Neuronal stem cell (in vitro differentiated cells): ENCODE results near the gene TERC. TPM values are rescaled to one million over a fixed set of nuclear protein-coding genes. Genes with fewer than 3 reads are reported as not detected.

ENCODE experiments used
- DNase-seq: peaks from one replicate; pipeline ENCODE4 v3.0.0-alpha.2; 2013; ENCODE audit warnings: low spot score
- H2AFZ ChIP-seq: one replicate; pipeline ENCODE4 v1.6.1; 2013; ENCODE audit warnings: mild to moderate bottlenecking, low read length, inconsistent platforms
- H2AK5ac ChIP-seq: 2 replicates; pipeline ENCODE4 v1.6.1; 2013; ENCODE audit warnings: low read depth, mild to moderate bottlenecking, inconsistent platforms, low read length, moderate library complexity, mixed read lengths
- H2BK120ac ChIP-seq: 2 replicates; pipeline ENCODE4 v1.6.1; 2013; ENCODE audit warnings: low read depth, mild to moderate bottlenecking, inconsistent platforms, low read length, moderate library complexity, mixed read lengths
- H2BK12ac ChIP-seq: one replicate; pipeline ENCODE4 v1.6.1; 2013; ENCODE audit warnings: low read length, inconsistent platforms
- H2BK15ac ChIP-seq: 2 replicates; pipeline ENCODE4 v1.6.1; 2013; ENCODE audit warnings: mild to moderate bottlenecking, low read length, inconsistent platforms, mixed read lengths
- H2BK5ac ChIP-seq: one replicate; pipeline ENCODE4 v1.6.1; 2013; ENCODE audit warnings: inconsistent platforms, mild to moderate bottlenecking, low read length, moderate library complexity
- H3K14ac ChIP-seq: one replicate; pipeline ENCODE4 v1.6.1; 2013; ENCODE audit warnings: low read length, inconsistent platforms
- H3K18ac ChIP-seq: 2 replicates; pipeline ENCODE4 v1.6.1; 2013; ENCODE audit warnings: low read length, inconsistent platforms
- H3K23ac ChIP-seq: 2 replicates; pipeline ENCODE4 v1.6.1; 2013; ENCODE audit warnings: low read depth, mild to moderate bottlenecking, mixed read lengths, low read length, inconsistent platforms; ENCODE audit not compliant: poor library complexity
- H3K27ac ChIP-seq: replicated peaks from 3 replicates; pipeline ENCODE4 v1.5.1; 2013; ENCODE audit warnings: low read length, inconsistent platforms
- H3K27me3 ChIP-seq, 3 experiments: 2 replicates each; pipeline ENCODE4 v1.6.1; 2013; ENCODE audit warnings: low read length in 3 of 3, mild to moderate bottlenecking in 2 of 3, inconsistent platforms in 1 of 3, low read depth in 1 of 3, mixed read lengths in 1 of 3, moderate library complexity in 1 of 3; ENCODE audit not compliant: control insufficient read depth in 3 of 3, insufficient read depth in 3 of 3
- H3K36me3 ChIP-seq, 2 donors: replicated peaks in 1 of 2; 2 replicates each; pipeline ENCODE4 v1.6.1; 2013; ENCODE audit warnings: low read length in 2 of 2; ENCODE audit not compliant: control insufficient read depth in 2 of 2, insufficient read depth in 2 of 2
- H3K4ac ChIP-seq: 2 replicates; pipeline ENCODE4 v1.6.1; 2013; ENCODE audit warnings: inconsistent platforms, mild to moderate bottlenecking, low read length, moderate library complexity
- H3K4me1 ChIP-seq, 2 donors: 1 replicate in 1 of 2; 2 replicates in 1 of 2; pipeline ENCODE4 v1.6.1; 2013; ENCODE audit warnings: low read length in 2 of 2, low read depth in 1 of 2; ENCODE audit not compliant: control insufficient read depth in 2 of 2, insufficient read depth in 1 of 2
- H3K4me2 ChIP-seq: one replicate; pipeline ENCODE4 v1.6.1; 2013; ENCODE audit warnings: mild to moderate bottlenecking, low read length, inconsistent platforms; ENCODE audit not compliant: insufficient read depth, poor library complexity, severe bottlenecking
- H3K4me3 ChIP-seq, 2 donors: 2 replicates each; pipeline ENCODE4 v1.5.1; 2013; ENCODE audit warnings: low read length in 2 of 2, mild to moderate bottlenecking in 2 of 2, inconsistent platforms in 1 of 2, moderate library complexity in 1 of 2
- H3K79me1 ChIP-seq: one replicate; pipeline ENCODE4 v1.6.1; 2013; ENCODE audit warnings: low read depth, mild to moderate bottlenecking, inconsistent platforms, low read length, moderate library complexity
- H3K9ac ChIP-seq: one replicate; pipeline ENCODE4 v1.6.1; 2013; ENCODE audit warnings: mild to moderate bottlenecking, low read depth, low read length, inconsistent platforms; ENCODE audit not compliant: poor library complexity
- H3K9me3 ChIP-seq, 2 donors: replicated peaks in 1 of 2; 2 replicates each; pipeline versions ENCODE3 to v1.6.1; 2013; ENCODE audit warnings: low read length in 2 of 2, mild to moderate bottlenecking in 2 of 2, inconsistent platforms in 1 of 2, low read depth in 1 of 2, mixed read lengths in 1 of 2, moderate library complexity in 1 of 2; ENCODE audit not compliant: control insufficient read depth in 2 of 2, insufficient read depth in 1 of 2
- H4K8ac ChIP-seq: one replicate; pipeline ENCODE4 v1.6.1; 2013; ENCODE audit warnings: low read depth, mild to moderate bottlenecking, inconsistent platforms, low read length, moderate library complexity
- H4K91ac ChIP-seq: one replicate; pipeline ENCODE4 v1.6.1; 2013; ENCODE audit warnings: low read length, low read depth, mild to moderate bottlenecking, inconsistent platforms; ENCODE audit not compliant: poor library complexity
- WGBS, 2 donors: extraction: QIAGEN DNeasy Blood & Tissue Kit; methylation state at CpG; one replicate each; pipeline ENCODE4 v1.1.7; 2013; ENCODE audit warnings: missing lambda C conversion rate in 2 of 2, mixed read lengths in 1 of 2; ENCODE audit not compliant: insufficient read length in 2 of 2, insufficient replicate concordance in 1 of 2; ENCODE audit errors: extremely low coverage in 2 of 2; 5-methylcytosine and 5-hydroxymethylcytosine counted together
- polyA plus RNA-seq, 2 experiments: library from polyadenylated mRNA; stranded (reverse); fragments of 200-250 nt; gene quantifications; one replicate each; pipeline ENCODE4 v1.2.3, GENCODE V29; 2013

The TERC gene
- polyA plus RNA-seq (2013, experiment 1 of 2), result 2.2 TPM
- polyA plus RNA-seq (2013, experiment 2 of 2), result 2.0 TPM

- Histone ChIP-seq H3K4me1 (no peaks in the 10 kb centered on the region), H4K91ac (no peak within 1 kb of the TSS), H2AFZ (peak within 1 kb of the TSS; percentile 70), H3K9ac (peak within 1 kb of the TSS; percentile 95), H3K14ac (peak within 1 kb of the TSS; percentile 75), H3K27me3 (peaks cover 0 to 6% (median 0%) of the 10 kb centered on the region in 3 experiments), H3K4me2 (peak within 1 kb of the TSS; percentile 75), H2AK5ac (peak within 1 kb of the TSS; percentile 58), H2BK5ac (no peak within 1 kb of the TSS), H3K4me3 (peak within 1 kb of the TSS; percentile 20 to 82), H3K18ac (peak within 1 kb of the TSS; percentile 96), H4K8ac (peak within 1 kb of the TSS; percentile 99), H3K27ac (peak within 1 kb of the TSS; percentile 11), H3K36me3 (no peaks in the 10 kb centered on the region), H2BK120ac (no peak within 1 kb of the TSS), H3K23ac (peak within 1 kb of the TSS; percentile 98), H3K79me1 (no peaks in the 10 kb centered on the region), H2BK12ac (no peak within 1 kb of the TSS), H3K4ac (no peak within 1 kb of the TSS), H2BK15ac (peak within 1 kb of the TSS; percentile 71), H3K9me3 (peaks cover 4% of the 10 kb centered on the region in 2 donors)
- WGBS, 2 donors, result no CpG with 5 or more reads among the region's 42 CpGs
- DNase-seq, result peak; percentile 51
These were observed at the start of gene TERC for GRCh38 chr3:169764882-169765612. Gene TERC (minus strand): TSS chr3:169765060.

- Histone ChIP-seq H4K8ac (no peak overlapping the region), H3K27ac (no peak overlapping the region), H3K36me3 (no peaks in the 10 kb centered on the region), H2BK15ac (peak overlapping the region; percentile 59), H3K4me2 (no peak overlapping the region), H3K9ac (no peak overlapping the region), H3K14ac (peak overlapping the region; percentile 33), H4K91ac (no peak overlapping the region), H3K4ac (no peak overlapping the region), H2AK5ac (peak overlapping the region; percentile 45), H2BK12ac (no peak overlapping the region), H3K23ac (peak overlapping the region; percentile 30), H2BK5ac (peak overlapping the region; percentile 6), H3K4me3 (no peak overlapping the region), H3K18ac (peak overlapping the region; percentile 13), H3K9me3 (peaks cover 4% of the 10 kb centered on the region in 2 donors), H3K4me1 (no peaks in the 10 kb centered on the region), H3K79me1 (no peaks in the 10 kb centered on the region), H3K27me3 (peaks cover 0 to 2% (median 0%) of the 10 kb centered on the region in 3 experiments), H2BK120ac (no peak overlapping the region), H2AFZ (peak overlapping the region; percentile 29)
- DNase-seq, result no peak
- WGBS, 2 donors, result no CpG with 5 or more reads among the region's 27 CpGs
These were observed 49.1 kb upstream of the TERC start for GRCh38 chr3:169813757-169814517.

GRCh38 chr3:169813278-169813677, 48.4 kb upstream of the TERC start:
- H3K23ac ChIP-seq, result no peak overlapping the region
- no peak overlapping the region for H4K91ac ChIP-seq
- no peak overlapping the region for H3K14ac ChIP-seq
- H3K27ac ChIP-seq, result no peak overlapping the region
- H3K9me3 ChIP-seq, result peaks cover 4% of the 10 kb centered on the region in 2 donors
- H3K18ac ChIP-seq, result no peak overlapping the region
- no CpG with 5 or more reads among the region's 8 CpGs for WGBS, 2 donors
- no peak overlapping the region for H4K8ac ChIP-seq
- H3K36me3 ChIP-seq, result no peaks in the 10 kb centered on the region
- H3K4me2 ChIP-seq, result no peak overlapping the region
- H3K4me1 ChIP-seq, result no peaks in the 10 kb centered on the region
- H3K79me1 ChIP-seq, result no peaks in the 10 kb centered on the region
- no peak overlapping the region for H3K4ac ChIP-seq
- no peak overlapping the region for H2BK120ac ChIP-seq
- H2BK5ac ChIP-seq, result no peak overlapping the region
- no peaks in the 10 kb centered on the region for H3K27me3 ChIP-seq
- DNase-seq, result no peak
- no peak overlapping the region for H2BK15ac ChIP-seq
- H2BK12ac ChIP-seq, result no peak overlapping the region
- H3K4me3 ChIP-seq, result no peak overlapping the region
- H2AFZ ChIP-seq, result peak overlapping the region; percentile 64
- H3K9ac ChIP-seq, result no peak overlapping the region
- no peak overlapping the region for H2AK5ac ChIP-seq
